Right lung (tissue), 10 donors: Measurements from ENCODE around the gene MGP. TPM values are rescaled to one million over a fixed set of nuclear protein-coding genes. Genes with fewer than 3 reads are reported as not detected.

Experiments
- DNase-seq, 2 donors: peaks; one replicate each; pipeline ENCODE4 v3.0.0-alpha.2; 2013
- long read RNA-seq, 8 donors: transcript quantifications; one replicate each; lab custom pipeline, GENCODE V29; 2026
- polyA plus RNA-seq, 5 donors: library from polyadenylated mRNA; unstranded; fragments of 120-200 nt; gene quantifications; one replicate each; pipeline versions ENCODE4 v1.2.1 to v1.2.3, GENCODE V29; 2013; ENCODE audit warnings: inconsistent platforms in 1 of 5, low replicate concordance in 1 of 5; ENCODE audit not compliant: insufficient read length in 5 of 5, insufficient read depth in 1 of 5

The MGP gene
- polyA plus RNA-seq = 100 to 1,000 TPM in 2 of 5 donors, 10 to 100 TPM in 3; 70.2 to 112 (median 96.6) TPM
- long read RNA-seq, donor 1, transcript MGP-203 (4 exons, 1,405 nt) = major isoform, 77 of 102 reads
- long read RNA-seq, donor 1, partial matches to known transcripts = 20 of 102 reads
- long read RNA-seq, donor 1, other reads (novel, unspliced or antisense) = 5 of 102 reads
- long read RNA-seq, donor 2, transcript MGP-203 (4 exons, 1,405 nt) = major isoform, 24 of 24 reads
- long read RNA-seq, donor 2, partial matches to known transcripts = 0 of 24 reads
- long read RNA-seq, donor 2, other reads (novel, unspliced or antisense) = 0 of 24 reads
- long read RNA-seq, donor 3, transcript MGP-203 (4 exons, 1,405 nt) = major isoform, 84 of 90 reads
- long read RNA-seq, donor 3, partial matches to known transcripts = 0 of 90 reads
- long read RNA-seq, donor 3, other reads (novel, unspliced or antisense) = 6 of 90 reads
- long read RNA-seq, donor 4, transcript MGP-203 (4 exons, 1,405 nt) = major isoform, 28 of 28 reads
- long read RNA-seq, donor 4, partial matches to known transcripts = 0 of 28 reads
- long read RNA-seq, donor 4, other reads (novel, unspliced or antisense) = 0 of 28 reads
- long read RNA-seq, donor 5, transcript MGP-203 (4 exons, 1,405 nt) = major isoform, 108 of 108 reads
- long read RNA-seq, donor 5, partial matches to known transcripts = 0 of 108 reads
- long read RNA-seq, donor 5, other reads (novel, unspliced or antisense) = 0 of 108 reads
- long read RNA-seq, donor 6, transcript MGP-203 (4 exons, 1,405 nt) = major isoform, 39 of 50 reads
- long read RNA-seq, donor 6, partial matches to known transcripts = 11 of 50 reads
- long read RNA-seq, donor 6, other reads (novel, unspliced or antisense) = 0 of 50 reads
- long read RNA-seq, donor 7, transcript MGP-203 (4 exons, 1,405 nt) = major isoform, 20 of 25 reads
- long read RNA-seq, donor 7, partial matches to known transcripts = 5 of 25 reads
- long read RNA-seq, donor 7, other reads (novel, unspliced or antisense) = 0 of 25 reads
- long read RNA-seq, donor 8, transcript MGP-203 (4 exons, 1,405 nt) = major isoform, 28 of 28 reads
- long read RNA-seq, donor 8, partial matches to known transcripts = 0 of 28 reads
- long read RNA-seq, donor 8, other reads (novel, unspliced or antisense) = 0 of 28 reads

DNA sequence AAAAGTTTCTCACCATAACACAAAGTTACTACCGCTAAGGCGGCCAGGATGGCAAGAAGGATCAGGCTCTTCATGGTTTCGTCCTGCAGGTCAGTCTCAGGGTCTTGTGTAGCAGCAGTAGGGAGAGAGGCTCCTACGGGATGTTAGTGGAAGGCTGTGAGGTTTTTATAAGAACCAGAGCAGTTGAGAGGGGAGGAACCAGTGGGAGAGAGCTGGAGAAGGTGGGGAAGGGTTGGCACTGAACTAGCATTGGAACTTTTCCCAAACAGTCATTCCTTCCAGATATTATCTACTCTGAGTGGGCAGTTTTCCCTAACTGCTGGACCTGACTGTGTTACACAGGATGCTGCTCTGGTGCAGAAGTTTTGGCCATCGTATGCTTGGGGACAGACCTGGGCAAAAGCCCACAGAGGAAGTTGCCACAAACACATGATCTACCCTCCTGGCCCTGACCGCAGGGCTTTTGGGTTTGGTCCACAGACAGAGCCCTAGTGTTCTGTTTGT, at the start of gene MGP:
TSS of gene MGP (minus strand) at position 137 of the 504 bp plus-strand sequence. CDS start at position 74, 63 bp downstream.
- DNase-seq = peak in 1 of 2 donors; percentile 33

DNA sequence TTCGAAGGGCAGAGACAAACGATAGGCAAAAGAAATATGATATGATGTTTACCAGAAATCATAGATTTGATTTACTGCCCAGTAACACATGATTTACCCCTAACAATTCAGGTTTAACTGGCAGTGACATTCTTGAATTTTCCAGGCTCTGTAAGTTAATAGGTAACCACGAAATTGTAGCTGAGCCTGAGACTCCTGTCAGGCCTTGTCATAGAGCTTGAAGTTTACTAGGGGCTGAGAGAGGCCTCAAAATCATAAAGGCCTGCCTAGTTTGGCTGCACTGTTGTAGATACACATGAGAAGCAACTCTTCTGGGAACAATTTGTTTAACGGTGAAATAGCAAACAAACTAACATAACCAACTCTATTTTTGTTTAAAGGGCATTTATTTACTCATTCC, 49.4 kb upstream of the MGP start:
- DNase-seq = peak; percentile 29 to 30

- DNase-seq = no peak
Observed at GRCh38 chr12:14934511-14934910, 48.9 kb upstream of the MGP start.

DNA sequence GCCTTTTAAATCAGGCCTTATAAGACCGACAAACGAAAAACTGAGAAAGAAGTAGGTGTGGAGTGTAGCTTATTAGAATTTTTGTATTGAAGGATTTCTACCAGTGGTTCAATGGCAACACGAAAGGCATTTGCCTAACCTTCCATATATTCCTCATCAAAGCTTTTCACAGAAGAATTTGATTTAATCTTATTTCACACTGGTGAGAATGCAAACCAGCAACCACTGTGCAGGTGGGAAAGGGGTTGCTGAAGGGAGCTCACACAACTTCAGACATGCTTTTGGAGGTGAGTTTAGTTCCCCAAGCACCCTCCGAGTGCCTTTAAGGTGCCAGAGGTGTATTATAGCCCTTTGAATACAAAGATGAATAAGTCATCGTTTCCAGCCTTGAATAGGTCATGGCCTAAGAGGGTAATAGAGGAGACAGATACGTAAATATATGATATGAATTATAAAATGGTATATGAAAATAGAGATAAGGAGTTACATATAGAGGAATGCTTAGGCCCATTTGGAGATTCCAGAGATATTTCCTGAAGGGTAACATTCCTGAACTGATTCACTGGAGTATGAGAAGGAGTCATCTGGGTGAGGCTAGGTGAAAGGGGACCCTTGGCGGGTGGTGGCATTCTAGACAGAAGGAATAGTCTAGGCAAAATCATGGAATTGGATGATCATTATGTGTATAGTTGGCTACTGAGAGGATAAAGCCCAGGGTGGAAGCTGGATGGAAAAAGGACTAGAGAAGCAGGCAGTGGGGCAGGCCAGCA, 46.3 kb upstream of the MGP start:
- no peak for DNase-seq

GRCh38 chr12:14931359-14931758, 45.7 kb upstream of the MGP start:
- DNase-seq = no peak

DNA sequence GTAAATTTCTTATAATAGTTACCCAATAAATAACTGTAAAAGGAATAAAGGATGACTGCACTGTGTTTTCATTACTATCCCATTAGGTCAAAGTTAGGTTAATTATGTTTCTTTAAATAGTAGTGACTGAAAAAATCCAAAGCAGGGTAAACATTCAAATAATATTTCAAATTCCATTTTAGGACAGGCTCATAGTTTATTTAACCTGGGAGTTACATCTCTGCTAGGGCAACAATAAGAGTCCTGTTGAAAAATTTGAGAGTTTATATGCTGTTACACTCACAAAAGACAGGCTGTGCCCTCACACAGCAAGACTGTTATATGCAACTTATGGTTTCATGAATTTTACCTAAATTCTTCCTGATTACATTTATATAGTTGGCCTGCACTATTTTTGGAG, 44.6 kb upstream of the MGP start:
- DNase-seq = no peak

DNA sequence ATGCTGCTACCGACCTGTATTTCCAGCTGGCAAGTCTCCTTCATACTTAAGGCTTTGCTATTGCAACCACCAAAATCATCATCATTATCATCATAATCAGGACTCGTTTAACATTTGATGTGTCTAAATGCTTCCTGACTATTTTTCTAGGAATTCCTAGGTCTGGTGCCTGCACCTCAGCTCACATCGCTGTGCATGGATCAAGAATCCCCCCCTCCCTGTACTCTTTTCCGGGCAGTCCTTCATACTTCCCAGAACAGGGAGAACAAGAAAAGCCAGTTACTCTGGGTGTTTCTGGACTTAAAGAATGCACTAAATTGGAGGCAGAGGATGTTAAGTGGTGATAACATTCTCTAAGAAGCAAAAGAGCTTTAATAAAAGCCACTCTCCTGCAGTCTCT, 43.3 kb upstream of the MGP start:
- DNase-seq = peak; percentile 65 to 75

GRCh38 chr12:14927267-14927666, 41.6 kb upstream of the MGP start:
- DNase-seq = no peak

GRCh38 chr12:14924541-14924940, 38.9 kb upstream of the MGP start:
- no peak for DNase-seq

- no peak for DNase-seq
Observed at GRCh38 chr12:14923944-14924343, 38.3 kb upstream of the MGP start.

- no peak for DNase-seq
Observed at GRCh38 chr12:14921218-14921617, 35.6 kb upstream of the MGP start.

DNA sequence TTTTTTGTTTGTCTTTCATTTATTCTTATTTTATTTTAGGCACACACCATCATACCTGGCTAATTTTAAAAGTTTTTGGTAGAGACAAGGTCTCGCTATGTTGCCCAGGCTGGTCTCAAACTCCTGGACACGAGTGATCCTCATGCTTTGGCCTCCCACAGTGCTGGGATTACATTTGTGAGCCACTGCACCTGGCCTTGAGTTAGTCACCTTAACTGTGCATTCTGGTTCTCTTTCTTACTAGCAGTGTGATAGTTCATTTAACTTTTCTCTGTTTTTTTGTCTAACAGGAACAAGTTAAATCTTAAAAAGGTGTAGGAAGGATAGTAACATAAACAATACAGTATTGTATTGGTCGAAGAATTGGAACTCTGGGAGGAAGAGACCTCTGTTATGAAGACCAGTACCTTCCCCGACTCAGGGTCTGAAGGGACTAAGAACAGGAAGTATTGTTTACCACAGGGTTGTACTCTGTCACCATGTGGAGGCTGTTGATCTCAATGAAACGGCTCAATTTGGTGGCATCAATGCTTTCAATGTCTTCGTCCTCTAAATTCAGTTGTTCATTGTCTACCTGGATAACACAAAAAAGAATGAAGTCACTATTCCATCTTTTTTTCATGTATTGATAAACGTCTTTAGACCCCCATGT, 34.9 kb upstream of the MGP start:
- DNase-seq = no peak

- no peak for DNase-seq
Observed at GRCh38 chr12:14919455-14919854, 33.8 kb upstream of the MGP start.

DNA sequence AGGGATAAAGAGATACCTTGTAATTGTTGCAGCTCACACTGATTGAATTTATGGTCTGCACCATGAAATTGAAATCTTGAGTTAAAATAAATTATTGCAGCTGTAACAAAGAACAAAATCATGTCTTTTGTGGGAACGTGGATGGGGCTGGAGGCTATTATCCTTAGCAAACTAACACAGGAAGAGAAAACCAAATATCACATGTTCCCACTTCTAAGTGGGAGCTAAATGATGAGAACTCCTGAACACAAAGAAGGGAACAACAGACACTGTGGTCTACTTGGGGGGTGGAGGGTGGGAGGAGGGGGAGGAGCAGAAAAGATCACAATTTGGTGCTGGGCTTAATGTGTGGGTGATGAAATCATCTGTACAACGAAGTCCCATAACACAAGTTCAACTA, 30.1 kb upstream of the MGP start:
- no peak for DNase-seq

DNA sequence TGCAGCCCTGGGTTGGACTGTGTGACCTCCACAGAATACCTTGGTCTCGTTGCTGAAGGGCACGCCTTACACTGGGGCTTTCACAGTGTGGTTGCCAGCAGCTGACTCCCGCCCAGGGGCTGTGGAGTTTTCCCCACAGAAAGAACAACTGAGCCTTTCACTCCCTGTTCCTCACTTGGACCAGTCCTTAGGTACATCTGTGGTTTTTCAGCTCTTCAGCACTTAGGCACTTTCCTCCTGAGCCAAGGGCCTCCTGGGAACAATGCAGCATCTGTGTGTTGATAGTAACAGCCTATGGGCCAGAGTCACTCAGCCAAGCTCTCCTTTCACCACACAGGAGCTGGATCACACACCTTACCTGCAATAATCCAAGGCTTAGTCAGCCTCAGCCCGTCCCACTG, 27.7 kb upstream of the MGP start:
- DNase-seq = no peak

DNA sequence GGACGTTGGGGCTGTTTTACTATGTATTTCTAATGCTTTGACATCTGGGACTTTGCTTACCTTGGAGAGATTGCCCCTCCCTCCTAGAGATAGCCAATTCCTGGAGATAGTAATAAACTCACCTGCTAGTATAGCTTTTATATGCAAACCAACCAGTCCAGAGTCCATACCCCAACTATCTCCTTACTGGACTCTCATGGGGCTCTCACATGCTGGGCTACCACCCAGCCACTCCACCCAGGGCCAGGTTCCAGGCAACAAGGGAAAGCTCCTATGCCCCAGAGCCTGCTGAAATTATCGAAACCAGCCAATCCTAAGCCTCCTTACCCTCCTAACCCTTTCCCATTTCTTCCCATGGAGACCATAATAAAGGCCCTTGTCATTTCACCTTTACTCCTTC, 25.5 kb upstream of the MGP start:
- DNase-seq = no peak

GRCh38 chr12:14910090-14910915, 24.6 kb upstream of the MGP start:
- no peak for DNase-seq

- no peak for DNase-seq
Observed at GRCh38 chr12:14907953-14908352, 22.3 kb upstream of the MGP start.

GRCh38 chr12:14906114-14906513, 20.5 kb upstream of the MGP start:
- DNase-seq = no peak
